Measurements from ENCODE around the gene ENGASE. TPM values are rescaled to one million over a fixed set of nuclear protein-coding genes. Genes with fewer than 3 reads are reported as not detected.

Gene ENGASE
- total and polyA plus RNA-seq, 2 of the 8 experiments (the other 6 are each of a cell fraction or from before 2014, with no cell fraction given): 9.3 to 36.1 TPM

DNA sequence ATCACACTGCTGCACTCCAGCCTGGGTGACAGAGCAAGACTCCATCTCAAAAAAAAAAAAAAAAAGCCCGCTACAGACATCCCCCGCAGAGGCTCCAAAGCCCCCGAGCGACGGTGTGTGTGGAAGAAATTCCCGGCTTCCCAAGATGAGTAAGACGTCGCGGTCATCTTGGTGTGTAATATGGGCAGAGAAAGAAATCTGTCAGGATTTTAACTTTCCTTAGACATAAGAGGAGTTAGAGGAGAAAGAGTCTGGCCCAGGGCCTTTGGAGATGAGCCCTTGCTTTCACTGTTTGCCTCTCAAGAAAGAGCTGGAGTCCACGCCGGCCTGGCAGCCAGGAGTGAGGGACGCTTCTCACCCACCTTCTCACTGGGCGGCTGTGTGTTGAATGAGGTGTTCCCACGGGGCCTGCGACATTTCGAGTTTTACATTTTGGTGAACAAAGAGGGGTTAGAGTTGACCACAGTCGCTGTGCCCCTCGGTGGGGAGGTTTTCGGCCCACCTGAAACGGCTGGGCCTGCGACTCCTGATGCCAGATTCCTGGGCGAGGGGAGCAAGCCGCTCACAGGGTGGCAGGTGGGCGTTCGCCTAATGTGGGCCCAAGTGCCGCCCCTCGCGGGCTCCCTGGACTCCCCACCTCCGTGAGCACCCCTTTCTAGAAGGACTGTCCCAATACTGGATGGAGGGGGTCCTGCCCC is 32.8 kb upstream of the ENGASE start:
- Histone ChIP-seq H3K4me2 (ENCODE audit: insufficient read depth in 1 of 2, low read depth in 2 of 2, low read length in 2 of 2) (no peak overlapping the region), H3K79me2 (ENCODE audit: control insufficient read depth in 1 of 2, insufficient read depth in 2 of 2, low read length in 2 of 2) (no peaks in the 10 kb centered on the region), H2AFZ (ENCODE audit: low read length) (no peak overlapping the region), H2BK15ac (ENCODE audit: low read length) (no peak overlapping the region), H3K18ac (ENCODE audit: extremely low read depth, low read length) (no peak overlapping the region), H4K20me1 (replicated peaks in 1 of 2; ENCODE audit: control insufficient read depth in 1 of 2, insufficient read depth in 2 of 2, low read length in 2 of 2) (peaks cover 0 to 11% of the 10 kb centered on the region in 2 experiments), H2BK5ac (ENCODE audit: low read depth, low read length) (no peak overlapping the region), H4K5ac (ENCODE audit: insufficient read length, low read depth, low read length) (no peak overlapping the region), H3K9me3 (ENCODE audit: insufficient read depth in 2 of 2, low read depth in 1 of 2, low read length in 1 of 2) (no peaks in the 10 kb centered on the region; a peak in 1 of 4 replicates), H3K27ac (ENCODE audit: low read depth, low read length) (no peak overlapping the region), H3K23me2 (ENCODE audit: low read depth, low read length) (peaks cover 4% of the 10 kb centered on the region; the same call in 1 of the 2 replicates), H3K14ac (ENCODE audit: insufficient read length) (no peak overlapping the region), H3K4me3 (ENCODE audit: extremely low read depth in 1 of 4, insufficient read depth in 2 of 4, low read depth in 3 of 4, low read length in 4 of 4) (no peak overlapping the region), H2BK20ac (ENCODE audit: low read length) (no peak overlapping the region), H3K4me1 (replicated peaks in 1 of 4; ENCODE audit: control insufficient read depth in 3 of 4, insufficient read depth in 4 of 4, low read length in 3 of 4) (no peaks in the 10 kb centered on the region), H4K8ac (ENCODE audit: extremely low read depth, insufficient read depth, low read length) (no peak overlapping the region), H3K79me1 (ENCODE audit: low read depth, low read length) (peaks cover 8% of the 10 kb centered on the region), H3K27me3 (replicated peaks in 1 of 4; ENCODE audit: control insufficient read depth in 3 of 4, extremely low read depth in 1 of 4, insufficient read depth in 3 of 4, low read length in 3 of 4) (no peaks in the 10 kb centered on the region; a peak in 1 of 7 replicates), H2BK12ac (ENCODE audit: low read depth, low read length) (no peak overlapping the region), H2BK120ac (replicated peaks; ENCODE audit: low read depth, low read length) (no peak overlapping the region), H3K56ac (replicated peaks; ENCODE audit: insufficient read length, low read depth, low read length) (no peak overlapping the region), H4K91ac (replicated peaks; ENCODE audit: insufficient read length, low read length) (no peak overlapping the region), H3K36me3 (ENCODE audit: control insufficient read depth in 2 of 4, insufficient read depth in 4 of 4, low read length in 3 of 4) (no peaks in the 10 kb centered on the region; a peak in 1 of 8 replicates), H2AK5ac (ENCODE audit: low read depth, low read length) (no peak overlapping the region), H3K9ac (replicated peaks in 1 of 4; ENCODE audit: extremely low read depth in 1 of 4, low read depth in 3 of 4, low read length in 3 of 4) (no peak overlapping the region), H3K4ac (replicated peaks; ENCODE audit: insufficient read length, low read depth, low read length) (no peak overlapping the region), H3K23ac (ENCODE audit: insufficient read length) (no peak overlapping the region)
- ChIA-PET POLR2A (ENCODE audit: partially characterized antibody) (no interaction called here), CTCF (ENCODE audit: partially characterized antibody) (interaction anchor here (0.5 to 4.3 kb wide), 30 partner anchors 9 to 1741 kb away, joined by 3 to 26 read pairs (median 4); partner anchors contain the start of gene ENGASE)
- no peak for FAIRE-seq
- WGBS, 2 experiments (ENCODE audit: extremely low coverage in 1 of 2, insufficient coverage in 1 of 2, insufficient read length in 1 of 2, insufficient replicate concordance in 2 of 2, low coverage in 1 of 2, low lambda C conversion rate in 2 of 2, missing lambda C conversion rate in 1 of 2): 78% methylated on average over 28 of the region's 29 CpGs; no CpG with 5 or more reads in 1 of the 2 experiments
- no peak for TF ChIP-seq FOSL1 (IDR thresholded peaks at IDR 0.05; ENCODE audit: insufficient read depth, low read depth, low read length)
- no peak for TF ChIP-seq GABPA (IDR thresholded peaks at IDR 0.05; ENCODE audit: borderline replicate concordance, insufficient read depth, low read length)
- no peak for TF ChIP-seq CHD1 (IDR thresholded peaks at IDR 0.05; ENCODE audit: low read depth, low read length)
- TF ChIP-seq CBX5 (IDR thresholded peaks at IDR 0.05; ENCODE audit: low read depth, low read length): no peak
- no peak for DNase-seq (ENCODE audit: low read depth in 1 of 2, low spot score in 2 of 2)
